Mesenchymal stem cell (in vitro differentiated cells and primary cell): ENCODE results near the gene TRIM33. TPM values are rescaled to one million over a fixed set of nuclear protein-coding genes. Genes with fewer than 3 reads are reported as not detected.
A peak's percentile ranks its signal among the peaks of the same experiment; 100 is the strongest.

Experiments used
- DNase-seq: peaks from one replicate; pipeline ENCODE4 v3.0.0-alpha.2; 2013
- H2AFZ ChIP-seq: one replicate; pipeline ENCODE4 v1.6.1; 2013; ENCODE audit warnings: low read depth, mild to moderate bottlenecking, control low read depth, inconsistent platforms, low read length, moderate library complexity
- H2AK5ac ChIP-seq: 2 replicates; pipeline ENCODE4 v1.6.1; 2013; ENCODE audit warnings: low read length, moderate library complexity, mild to moderate bottlenecking, inconsistent platforms; ENCODE audit not compliant: severe bottlenecking
- H2BK120ac ChIP-seq: one replicate; pipeline ENCODE4 v1.6.1; 2013; ENCODE audit warnings: low read depth, mild to moderate bottlenecking, inconsistent platforms, low read length, moderate library complexity
- H2BK12ac ChIP-seq, 2 experiments: one replicate each; pipeline ENCODE4 v1.6.1; 2013; ENCODE audit warnings: inconsistent platforms in 2 of 2, low read length in 2 of 2, mild to moderate bottlenecking in 2 of 2, moderate library complexity in 2 of 2, control low read depth in 1 of 2
- H2BK15ac ChIP-seq: one replicate; pipeline ENCODE4 v1.6.1; 2013; ENCODE audit warnings: mild to moderate bottlenecking, low read depth, inconsistent platforms; ENCODE audit not compliant: poor library complexity, severe bottlenecking
- H2BK5ac ChIP-seq: 2 replicates; pipeline ENCODE4 v1.6.1; 2013; ENCODE audit warnings: low read depth, mild to moderate bottlenecking, low read length, control low read depth, inconsistent platforms; ENCODE audit not compliant: poor library complexity, severe bottlenecking
- H3K14ac ChIP-seq, 2 experiments: one replicate each; pipeline ENCODE4 v1.6.1; 2013; ENCODE audit warnings: inconsistent platforms in 2 of 2, low read length in 2 of 2, control low read depth in 1 of 2, mild to moderate bottlenecking in 1 of 2, moderate library complexity in 1 of 2
- H3K18ac ChIP-seq, 2 experiments: one replicate each; pipeline ENCODE4 v1.6.1; 2013; ENCODE audit warnings: inconsistent platforms in 2 of 2, low read length in 2 of 2, control low read depth in 1 of 2, low read depth in 1 of 2, mild to moderate bottlenecking in 1 of 2
- H3K23ac ChIP-seq, 2 experiments: one replicate each; pipeline ENCODE4 v1.6.1; 2013; ENCODE audit warnings: inconsistent platforms in 2 of 2, low read length in 2 of 2, mild to moderate bottlenecking in 2 of 2, moderate library complexity in 2 of 2, control low read depth in 1 of 2
- H3K27ac ChIP-seq: 2 replicates; pipeline ENCODE4 v1.5.1; 2013; ENCODE audit warnings: mild to moderate bottlenecking, moderate library complexity, low read length, control low read depth, inconsistent platforms; ENCODE audit not compliant: poor library complexity, severe bottlenecking
- H3K27me3 ChIP-seq, 2 experiments: 2 replicates each; pipeline versions ENCODE4 v1.6.1 to v1.7.0; 2013; ENCODE audit warnings: low read length in 2 of 2, mild to moderate bottlenecking in 2 of 2, moderate library complexity in 2 of 2, control low read depth in 1 of 2, inconsistent platforms in 1 of 2; ENCODE audit not compliant: control insufficient read depth in 1 of 2, insufficient read depth in 1 of 2
- H3K36me3 ChIP-seq, 2 experiments: 2 replicates each; pipeline versions ENCODE4 v1.6.1 to v1.7.0; 2013; ENCODE audit warnings: low read length in 2 of 2, control low read depth in 1 of 2, inconsistent platforms in 1 of 2, low read depth in 1 of 2, mild to moderate bottlenecking in 1 of 2; ENCODE audit not compliant: insufficient read depth in 2 of 2, control insufficient read depth in 1 of 2
- H3K4ac ChIP-seq, 2 experiments: one replicate each; pipeline ENCODE4 v1.6.1; 2013; ENCODE audit warnings: inconsistent platforms in 2 of 2, low read length in 2 of 2, mild to moderate bottlenecking in 2 of 2, moderate library complexity in 2 of 2, control low read depth in 1 of 2, low read depth in 1 of 2
- H3K4me1 ChIP-seq: 2 replicates; pipeline ENCODE4 v1.6.1; 2013; ENCODE audit warnings: low read depth, low read length, control low read depth; ENCODE audit not compliant: control insufficient read depth, insufficient read depth
- H3K4me2 ChIP-seq: 2 replicates; pipeline ENCODE4 v1.6.1; 2013; ENCODE audit warnings: low read length, mild to moderate bottlenecking, inconsistent platforms; ENCODE audit not compliant: poor library complexity, severe bottlenecking
- H3K4me3 ChIP-seq, 2 experiments: 2 replicates each; pipeline versions ENCODE4 v1.5.1 to v1.7.0; 2013; ENCODE audit warnings: low read length in 2 of 2, mild to moderate bottlenecking in 2 of 2, control low read depth in 1 of 2, low read depth in 1 of 2; ENCODE audit not compliant: insufficient read depth in 1 of 2
- H3K79me1 ChIP-seq: replicated peaks from 2 replicates; pipeline ENCODE4 v1.6.1; 2013; ENCODE audit warnings: mild to moderate bottlenecking, control low read depth, low read length, inconsistent platforms; ENCODE audit not compliant: poor library complexity, severe bottlenecking
- H3K9ac ChIP-seq: 2 replicates; pipeline ENCODE4 v1.7.0; 2013; ENCODE audit warnings: mild to moderate bottlenecking, low read length, moderate library complexity
- H3K9me3 ChIP-seq: 2 replicates; pipeline ENCODE4 v1.7.0; 2013; ENCODE audit warnings: mild to moderate bottlenecking, low read length; ENCODE audit not compliant: control insufficient read depth
- H4K8ac ChIP-seq: one replicate; pipeline ENCODE4 v1.6.1; 2013; ENCODE audit warnings: inconsistent platforms, mild to moderate bottlenecking, low read length, moderate library complexity
- H4K91ac ChIP-seq: one replicate; pipeline ENCODE4 v1.6.1; 2013; ENCODE audit warnings: mild to moderate bottlenecking, low read length, inconsistent platforms
- WGBS: methylation state at CpG from one replicate; pipeline ENCODE4 v1.1.7; 2013; ENCODE audit warnings: mixed read lengths; 5-methylcytosine and 5-hydroxymethylcytosine counted together
- polyA plus RNA-seq, 2 experiments: library from polyadenylated mRNA; stranded (reverse); fragments of 200-250 nt; gene quantifications; one replicate each; pipeline ENCODE4 v1.2.3, GENCODE V29; 2013

Gene TRIM33
- 20.7 TPM for polyA plus RNA-seq (2013, experiment 1 of 2)
- polyA plus RNA-seq (2013, experiment 2 of 2) = 24.6 TPM

DNA sequence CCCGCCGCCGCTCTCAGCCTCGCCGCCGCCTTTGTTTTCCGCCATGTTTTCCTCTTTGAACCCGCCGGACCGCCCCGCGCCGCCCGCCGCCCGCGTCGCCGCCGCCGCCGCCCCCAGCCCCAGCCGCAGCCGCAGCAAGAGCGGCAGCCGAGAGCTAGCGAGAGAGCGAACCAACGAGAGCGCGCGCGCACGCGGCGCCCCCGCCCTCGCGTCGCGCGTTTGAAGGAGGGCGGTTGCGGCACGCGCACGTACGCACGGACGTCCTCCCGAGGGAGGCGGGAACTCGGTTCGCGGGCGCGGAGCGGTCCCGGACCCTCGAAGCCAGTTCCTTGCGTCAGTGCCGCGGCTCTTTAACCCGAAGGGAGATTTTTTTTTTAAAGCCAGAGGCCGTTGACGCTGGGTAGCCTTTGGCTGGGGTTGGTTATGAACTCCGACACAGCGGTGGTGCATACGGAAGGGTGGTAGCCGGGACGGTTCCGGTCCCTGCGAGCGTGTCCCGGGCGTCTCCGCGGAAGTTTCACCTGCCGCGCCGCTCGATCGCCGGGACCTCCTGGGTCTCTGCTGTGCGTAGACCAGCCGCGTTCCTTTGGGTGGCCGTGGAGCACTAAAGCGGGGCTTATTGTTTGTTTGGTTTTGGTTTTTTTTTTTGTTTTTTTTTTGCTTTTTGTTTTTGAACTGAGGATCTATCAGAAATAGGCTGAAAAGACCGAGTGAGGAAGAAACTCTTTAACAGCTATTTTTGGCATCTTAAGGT lies at the start of gene TRIM33:
TSS of gene TRIM33 (minus strand) at position 172 of the 754 bp plus-strand sequence. CDS start at position 45, 127 bp downstream.
- no peaks in the 10 kb centered on the region for H3K36me3 ChIP-seq
- peak within 1 kb of the TSS; percentile 89 to 90 for H3K18ac ChIP-seq
- peak within 1 kb of the TSS; percentile 91 for H4K8ac ChIP-seq
- peak within 1 kb of the TSS; percentile 89 for H2BK120ac ChIP-seq
- peak within 1 kb of the TSS; percentile 95 for H3K9ac ChIP-seq
- DNase-seq = peak; percentile 93
- H2AK5ac ChIP-seq = no peak within 1 kb of the TSS
- H3K4me3 ChIP-seq = peak within 1 kb of the TSS; percentile 93 to 97
- peaks cover 11% of the 10 kb centered on the region for H3K4me1 ChIP-seq
- H2BK5ac ChIP-seq = no peak within 1 kb of the TSS
- peak within 1 kb of the TSS; percentile 51 to 99 for H3K14ac ChIP-seq
- under 1% methylated on average over 76 of the region's 90 CpGs for whole genome bisulfite sequencing
- peak within 1 kb of the TSS in 1 of 2 experiments; percentile 46 for H3K23ac ChIP-seq
- no peak within 1 kb of the TSS for H2BK15ac ChIP-seq
- H3K4me2 ChIP-seq = peak within 1 kb of the TSS; percentile 84
- peaks cover 0 to 3% of the 10 kb centered on the region in 2 experiments for H3K27me3 ChIP-seq
- H3K4ac ChIP-seq = peak within 1 kb of the TSS; percentile 67 to 93
- peak within 1 kb of the TSS; percentile 30 for H2AFZ ChIP-seq
- peak within 1 kb of the TSS in 1 of 2 experiments; percentile 4 for H2BK12ac ChIP-seq
- no peaks in the 10 kb centered on the region for H3K9me3 ChIP-seq
- peaks cover 3% of the 10 kb centered on the region for H3K79me1 ChIP-seq
- peak within 1 kb of the TSS; percentile 79 for H3K27ac ChIP-seq
- peak within 1 kb of the TSS; percentile 34 for H4K91ac ChIP-seq

DNA sequence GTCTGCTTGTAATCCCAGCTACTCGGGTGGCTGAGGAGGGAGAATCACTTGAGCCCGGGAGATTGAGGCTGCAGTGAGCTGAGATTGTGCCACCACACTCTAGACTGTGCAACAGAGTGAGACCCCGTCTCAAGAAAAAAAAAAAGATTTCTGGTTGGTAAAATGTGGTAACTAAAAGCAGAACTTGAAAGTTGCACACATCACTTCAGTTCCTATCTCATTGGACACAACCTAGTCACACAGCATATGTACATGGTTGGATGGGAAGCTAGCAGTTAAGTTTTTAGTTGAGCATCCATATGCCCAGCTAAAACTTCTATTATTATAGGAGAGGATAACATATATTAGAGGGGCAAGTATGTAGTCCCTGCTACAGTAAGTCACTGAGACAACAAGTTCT lies 48.4 kb upstream of the TRIM33 start:
- peaks cover 0 to 1% of the 10 kb centered on the region in 2 experiments for H3K36me3 ChIP-seq
- H3K79me1 ChIP-seq = no peaks in the 10 kb centered on the region
- no peak overlapping the region for H2BK12ac ChIP-seq
- no peak overlapping the region for H3K9ac ChIP-seq
- no peak for DNase-seq
- H3K4me1 ChIP-seq = no peaks in the 10 kb centered on the region
- H2BK5ac ChIP-seq = no peak overlapping the region
- H3K4me3 ChIP-seq = no peak overlapping the region
- no peak overlapping the region for H2BK120ac ChIP-seq
- H2BK15ac ChIP-seq = no peak overlapping the region
- 96% methylated on average over 2 of the region's 3 CpGs for WGBS
- no peak overlapping the region for H3K27ac ChIP-seq
- no peaks in the 10 kb centered on the region for H3K27me3 ChIP-seq
- no peak overlapping the region for H4K8ac ChIP-seq
- no peak overlapping the region for H3K4ac ChIP-seq
- no peak overlapping the region for H4K91ac ChIP-seq
- H3K14ac ChIP-seq = no peak overlapping the region
- no peak overlapping the region for H2AK5ac ChIP-seq
- no peak overlapping the region for H3K18ac ChIP-seq
- H3K23ac ChIP-seq = no peak overlapping the region
- no peak overlapping the region for H2AFZ ChIP-seq
- H3K4me2 ChIP-seq = no peak overlapping the region
- H3K9me3 ChIP-seq = no peaks in the 10 kb centered on the region

DNA sequence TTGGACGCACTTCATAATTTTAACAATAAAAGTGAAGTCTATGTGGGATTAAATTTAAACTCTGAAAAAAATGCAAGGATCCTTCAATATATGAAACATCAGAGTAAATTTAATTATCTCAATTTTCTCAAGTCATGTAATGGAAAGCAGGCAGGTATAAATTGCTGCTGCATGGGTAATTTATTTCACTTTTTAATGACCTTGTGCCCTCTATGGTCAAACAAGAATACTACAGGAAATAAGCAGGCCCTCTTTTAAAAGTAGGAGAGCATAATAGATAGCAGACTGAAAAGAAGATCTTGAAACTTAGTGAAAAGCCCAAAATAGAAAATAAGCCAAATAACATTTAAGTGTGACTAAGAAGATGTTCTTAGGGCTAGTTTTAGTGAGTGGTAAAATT lies 47.5 kb upstream of the TRIM33 start:
- H4K8ac ChIP-seq = no peak overlapping the region
- no peak overlapping the region for H3K4me3 ChIP-seq
- peak; percentile 4 for DNase-seq
- H3K4me2 ChIP-seq = no peak overlapping the region
- H2BK5ac ChIP-seq = no peak overlapping the region
- H2BK120ac ChIP-seq = no peak overlapping the region
- no CpG with 5 or more reads among the region's 1 CpG for WGBS
- H4K91ac ChIP-seq = no peak overlapping the region
- no peak overlapping the region for H2AFZ ChIP-seq
- no peaks in the 10 kb centered on the region for H3K9me3 ChIP-seq
- no peaks in the 10 kb centered on the region for H3K4me1 ChIP-seq
- H3K18ac ChIP-seq = no peak overlapping the region
- no peak overlapping the region for H3K23ac ChIP-seq
- no peaks in the 10 kb centered on the region for H3K27me3 ChIP-seq
- H3K4ac ChIP-seq = no peak overlapping the region
- no peak overlapping the region for H2BK12ac ChIP-seq
- H2BK15ac ChIP-seq = no peak overlapping the region
- H3K9ac ChIP-seq = no peak overlapping the region
- no peaks in the 10 kb centered on the region for H3K79me1 ChIP-seq
- H2AK5ac ChIP-seq = no peak overlapping the region
- H3K36me3 ChIP-seq = no peaks in the 10 kb centered on the region
- H3K14ac ChIP-seq = no peak overlapping the region
- no peak overlapping the region for H3K27ac ChIP-seq

DNA sequence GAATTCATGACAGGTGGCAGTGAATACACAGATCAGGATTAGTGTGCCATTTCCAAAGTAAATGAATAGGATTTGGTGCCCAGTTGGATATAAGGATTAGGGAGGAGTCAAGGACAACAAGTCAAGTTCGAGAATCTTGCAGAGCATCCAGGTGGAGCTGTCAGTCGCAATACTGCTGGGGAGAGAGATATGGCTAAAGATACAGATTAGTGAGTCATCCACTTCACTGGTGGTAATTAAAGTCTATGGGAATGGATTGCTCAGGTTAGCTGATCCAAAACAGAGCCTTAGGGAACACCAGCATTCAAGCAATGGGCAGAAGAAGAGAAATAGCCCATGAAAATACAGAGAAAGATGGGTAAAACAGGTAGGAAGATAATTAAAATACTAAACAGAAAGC lies 43.6 kb upstream of the TRIM33 start:
- Histone ChIP-seq H2AK5ac (no peak overlapping the region), H3K9ac (no peak overlapping the region), H3K79me1 (no peaks in the 10 kb centered on the region), H2BK5ac (no peak overlapping the region), H4K8ac (no peak overlapping the region), H3K18ac (no peak overlapping the region), H3K36me3 (no peaks in the 10 kb centered on the region), H3K4ac (no peak overlapping the region), H3K4me3 (no peak overlapping the region), H3K27me3 (no peaks in the 10 kb centered on the region), H3K4me2 (no peak overlapping the region), H4K91ac (no peak overlapping the region), H3K27ac (no peak overlapping the region), H3K9me3 (no peaks in the 10 kb centered on the region), H2BK120ac (no peak overlapping the region), H2BK15ac (no peak overlapping the region), H2AFZ (no peak overlapping the region), H3K14ac (no peak overlapping the region), H3K23ac (no peak overlapping the region), H2BK12ac (no peak overlapping the region), H3K4me1 (no peaks in the 10 kb centered on the region)
- no peak for DNase-seq
- 90% methylated on average over 2 of the region's 2 CpGs for WGBS
